ENCODE results near the gene RHOB.
"Not testable (repeated sequence)": the region's sequence is repeated elsewhere in the genome, so short reads cannot be mapped to it uniquely, and the experiment has no call there.

Gene RHOB

DNA sequence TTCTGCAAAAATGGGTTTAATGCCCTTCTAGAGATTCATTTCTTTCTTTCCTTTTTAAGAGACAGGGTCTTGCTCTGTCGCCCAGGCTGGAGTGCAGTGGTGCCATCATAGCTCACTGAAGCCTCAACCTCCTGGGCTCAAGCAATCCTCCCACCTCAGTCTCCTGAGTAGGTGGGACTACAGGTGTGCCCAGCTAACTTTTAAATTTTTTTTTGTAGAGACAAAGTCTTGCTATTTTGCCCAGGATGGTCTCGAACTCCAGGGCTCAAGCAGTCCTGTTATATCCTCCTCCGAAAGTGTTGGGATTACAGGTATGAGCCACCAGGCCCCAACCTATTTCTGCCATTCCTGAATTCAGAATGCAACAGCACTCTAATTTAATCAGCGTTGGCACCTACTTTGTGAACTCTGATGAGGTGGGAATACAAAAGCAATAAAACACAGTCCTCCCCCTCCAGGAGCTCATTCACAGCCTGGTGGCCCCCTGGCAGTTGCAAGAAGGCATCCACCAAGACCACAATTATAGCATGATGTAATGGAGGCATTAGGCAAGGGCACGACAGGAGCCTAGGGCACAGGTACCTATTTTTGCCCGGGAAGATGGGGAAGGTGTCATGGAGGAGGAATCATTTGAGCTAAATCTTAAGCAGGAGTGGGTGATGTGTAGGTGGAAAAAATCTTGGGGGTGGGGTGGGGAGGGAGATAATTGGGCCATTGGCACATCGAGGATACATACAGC is 5.1 kb downstream of the RHOB start:
- DNase-seq (ENCODE audit: low read depth in 2 of 2), result no peak

DNA sequence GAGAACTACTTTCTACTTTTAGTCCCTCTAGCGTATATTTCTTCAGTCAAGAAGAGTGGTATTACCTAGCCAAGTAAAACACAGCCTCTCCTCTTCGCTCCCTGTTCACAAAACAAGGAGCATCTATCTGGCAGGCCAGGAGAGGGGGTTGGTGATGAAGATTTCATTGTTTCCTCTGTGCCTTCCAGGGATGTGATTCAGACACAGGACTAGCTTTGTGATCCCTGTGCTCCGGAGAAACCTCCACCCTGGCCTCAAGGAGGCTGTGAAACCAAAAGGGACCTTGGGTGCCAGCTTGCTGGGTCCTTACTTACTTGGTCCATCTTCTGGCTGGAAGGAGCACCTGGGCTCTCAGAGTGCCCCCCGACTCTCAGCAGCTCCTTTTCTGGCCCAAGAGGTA is 5.7 kb downstream of the RHOB start:
- DNase-seq (ENCODE audit: low read depth in 2 of 2), result no peak

DNA sequence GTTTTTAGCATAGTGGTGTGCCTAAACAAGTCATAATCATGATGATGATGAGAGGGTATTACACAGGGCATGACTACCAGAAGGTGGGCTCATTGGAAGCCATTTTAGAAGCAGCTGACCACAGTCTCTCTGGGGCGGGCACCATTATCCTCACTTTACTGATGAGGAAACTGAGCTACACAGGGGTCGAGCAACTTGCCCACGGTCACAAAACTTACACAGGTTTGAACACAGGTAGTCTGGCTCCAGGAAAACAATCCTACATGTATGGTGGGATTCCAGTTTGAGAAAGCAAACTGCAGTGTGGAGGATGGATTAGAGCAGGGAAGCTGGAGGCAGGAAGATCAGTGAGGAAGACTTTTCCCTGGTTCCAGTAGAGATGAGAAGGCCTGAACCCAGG is 6.2 kb downstream of the RHOB start:
- DNase-seq (ENCODE audit: low read depth in 2 of 2), result no peak

DNA sequence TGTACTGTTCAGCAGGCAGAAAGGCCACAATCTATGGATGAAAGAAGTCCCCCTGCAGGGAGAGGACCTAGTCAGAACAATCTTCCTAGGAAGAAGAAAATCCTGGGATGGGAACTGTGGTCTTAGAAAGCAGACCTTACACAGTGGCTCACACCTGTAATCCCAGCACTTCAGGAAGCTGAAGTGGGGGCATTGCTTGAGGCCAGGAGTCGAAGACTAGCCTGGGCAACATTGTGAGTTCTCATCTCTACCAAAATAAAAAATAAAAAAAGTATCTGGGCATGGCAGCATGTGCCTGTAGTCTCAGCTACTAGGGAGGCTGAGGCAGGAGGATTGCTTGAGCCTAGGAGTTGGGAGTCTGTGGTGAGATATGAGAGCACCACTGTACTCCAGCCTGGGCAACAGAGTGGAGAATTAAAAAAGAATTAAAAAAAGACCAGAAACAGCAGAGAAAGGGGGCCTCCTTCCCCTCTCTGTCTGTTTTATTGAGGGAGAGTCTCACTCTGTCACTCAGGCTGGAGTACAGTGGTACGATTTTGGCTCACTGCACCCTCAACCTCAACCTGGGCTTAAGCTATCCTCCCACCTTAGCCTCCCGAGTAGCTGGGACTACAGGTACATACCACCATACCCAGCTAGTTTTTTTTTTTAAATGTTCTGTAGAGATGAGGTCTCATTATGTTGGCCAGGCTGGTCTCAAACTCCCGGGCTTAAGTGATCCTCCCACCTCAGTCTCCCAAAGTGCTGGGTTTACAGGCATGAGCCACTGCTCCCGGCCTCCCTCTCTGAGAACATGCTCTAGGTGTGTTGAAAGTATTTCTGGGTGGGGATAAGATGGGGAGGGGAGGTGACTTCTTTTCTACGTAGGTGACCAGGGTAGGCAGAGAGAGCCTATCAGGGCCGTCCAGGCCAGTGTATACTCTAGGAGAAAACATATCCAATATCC is 7.4 kb downstream of the RHOB start:
- DNase-seq (ENCODE audit: low read depth in 2 of 2), result no peak

DNA sequence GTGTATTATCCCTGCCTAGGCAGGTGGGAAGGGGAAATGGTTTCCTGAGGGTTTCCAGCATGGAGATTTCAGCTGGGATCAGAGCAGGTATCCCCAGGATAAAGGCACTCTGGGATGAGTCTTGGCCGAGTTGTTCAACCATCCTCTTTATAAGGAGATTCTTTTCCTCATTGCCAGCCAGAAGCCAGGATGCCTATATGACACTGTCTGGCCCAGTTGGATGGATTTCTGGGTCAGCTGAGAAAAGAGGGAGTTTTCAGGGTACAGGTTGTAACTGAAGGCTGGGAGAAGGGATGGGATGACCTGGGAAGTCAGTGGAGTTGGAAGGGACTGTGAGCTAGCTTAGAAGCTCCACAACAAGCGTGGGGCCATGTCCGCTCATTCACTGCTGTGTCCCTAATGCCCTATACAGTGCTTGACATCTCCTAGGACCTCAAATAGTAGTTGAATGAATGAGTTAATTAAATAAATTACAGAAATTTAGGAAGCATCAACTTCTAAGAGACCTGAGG is 8.3 kb downstream of the RHOB start:
- DNase-seq (ENCODE audit: low read depth in 2 of 2), result no peak

DNA sequence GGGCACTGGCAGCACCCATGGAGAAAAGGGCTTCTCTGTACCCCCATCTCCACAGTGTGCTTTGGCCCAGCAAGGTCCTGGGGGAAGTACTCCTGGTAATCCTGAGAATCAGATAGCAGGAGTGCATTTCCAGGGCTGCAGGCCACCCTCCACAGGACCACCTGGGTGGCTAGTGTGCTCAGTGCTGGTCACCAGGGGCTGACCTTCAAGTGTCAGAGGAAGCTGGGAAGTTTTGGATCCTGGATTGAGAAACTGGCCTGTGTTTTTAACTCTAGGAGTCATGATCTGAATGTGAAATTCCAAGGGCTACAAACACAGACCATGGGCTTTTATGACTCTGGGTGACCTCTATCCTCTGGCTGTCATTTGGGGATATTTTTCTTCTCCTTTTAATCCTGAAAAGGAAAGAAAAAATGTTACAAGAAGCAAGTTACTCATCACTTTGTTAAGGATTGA is 9.3 kb downstream of the RHOB start:
- DNase-seq (ENCODE audit: low read depth in 2 of 2), result no peak

DNA sequence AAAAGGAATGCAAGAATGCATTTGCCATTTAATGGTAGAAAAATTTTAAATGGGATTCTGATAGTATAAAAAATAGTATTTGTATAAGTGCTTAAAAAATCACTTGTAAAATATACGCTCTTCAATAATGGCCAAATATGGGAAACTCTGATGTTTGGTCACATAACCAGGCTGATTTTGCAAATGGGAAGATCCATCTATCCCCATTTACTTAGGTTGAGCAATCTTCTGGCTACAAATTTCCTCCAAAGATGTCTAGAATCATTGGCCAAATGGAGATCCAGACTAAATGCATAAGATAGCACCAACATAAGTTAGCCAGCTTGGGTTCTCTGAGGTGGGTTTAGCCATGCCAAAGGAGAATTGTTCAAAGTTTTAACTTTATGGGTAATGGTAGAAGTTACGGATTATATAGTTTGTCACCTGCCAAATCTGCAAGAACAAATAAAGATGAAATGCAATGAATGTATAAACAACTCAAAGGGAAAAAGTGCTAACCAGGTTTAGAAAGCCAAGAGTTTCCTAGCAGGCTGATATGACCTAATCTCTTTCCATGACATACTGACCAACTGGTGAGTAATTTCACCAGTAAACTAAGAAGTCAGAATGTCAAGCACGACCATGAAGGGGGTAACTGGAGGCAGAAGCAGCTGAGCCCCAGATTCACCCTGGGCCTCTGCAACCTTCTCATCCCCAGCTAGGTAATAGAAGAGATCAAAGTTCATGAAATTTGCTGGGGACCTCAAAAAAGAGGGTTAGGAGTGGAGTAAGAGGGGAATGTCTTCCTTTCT is 10.0 kb downstream of the RHOB start:
- DNase-seq (ENCODE audit: low read depth in 2 of 2), result peak; percentile 21 to 22

DNA sequence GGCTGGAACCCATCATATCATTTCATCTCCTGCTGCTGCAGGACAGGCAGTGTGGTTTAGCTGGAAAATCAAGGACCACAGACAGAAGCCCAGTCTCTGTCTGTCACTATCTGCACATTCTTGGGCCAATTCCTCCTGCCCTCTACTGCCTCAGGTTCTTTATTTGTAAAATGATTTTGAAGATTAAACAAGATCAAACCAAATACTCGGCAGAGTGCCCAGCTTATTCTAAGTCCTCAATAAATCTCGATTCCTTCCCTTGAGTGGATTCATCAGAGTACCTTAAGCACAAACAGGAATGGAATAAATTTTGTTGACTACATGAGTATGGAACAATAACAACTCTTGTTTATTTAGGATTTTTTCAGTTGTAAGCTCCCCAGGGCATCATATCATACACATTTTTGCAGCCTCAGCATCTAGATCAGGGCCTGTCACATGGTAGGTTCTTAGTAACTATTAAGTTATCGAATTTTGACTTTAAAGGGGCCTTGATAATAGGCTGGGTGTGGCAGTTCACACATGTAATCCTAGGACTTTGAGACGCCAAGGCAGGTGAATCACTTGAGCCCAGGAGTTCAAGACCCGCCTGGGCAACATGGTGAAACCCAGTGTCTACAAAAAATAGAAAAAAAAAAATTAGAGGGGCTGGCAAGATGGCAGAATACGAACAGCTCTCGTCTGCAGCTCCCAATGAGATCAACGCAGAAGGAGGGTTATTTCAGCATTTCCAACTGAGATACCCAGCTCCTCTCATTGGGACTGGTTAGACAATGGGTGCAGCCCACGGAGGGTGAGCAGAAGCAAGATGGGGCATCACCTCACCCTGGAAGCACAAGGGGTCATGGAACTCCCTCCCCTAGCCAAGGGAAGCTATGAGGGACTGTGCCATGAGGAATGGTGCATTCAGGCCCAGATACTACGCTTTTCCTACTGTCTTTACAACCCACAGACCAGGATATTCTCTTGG is 11.1 kb downstream of the RHOB start:
- no peak for DNase-seq (ENCODE audit: low read depth in 2 of 2)

DNA sequence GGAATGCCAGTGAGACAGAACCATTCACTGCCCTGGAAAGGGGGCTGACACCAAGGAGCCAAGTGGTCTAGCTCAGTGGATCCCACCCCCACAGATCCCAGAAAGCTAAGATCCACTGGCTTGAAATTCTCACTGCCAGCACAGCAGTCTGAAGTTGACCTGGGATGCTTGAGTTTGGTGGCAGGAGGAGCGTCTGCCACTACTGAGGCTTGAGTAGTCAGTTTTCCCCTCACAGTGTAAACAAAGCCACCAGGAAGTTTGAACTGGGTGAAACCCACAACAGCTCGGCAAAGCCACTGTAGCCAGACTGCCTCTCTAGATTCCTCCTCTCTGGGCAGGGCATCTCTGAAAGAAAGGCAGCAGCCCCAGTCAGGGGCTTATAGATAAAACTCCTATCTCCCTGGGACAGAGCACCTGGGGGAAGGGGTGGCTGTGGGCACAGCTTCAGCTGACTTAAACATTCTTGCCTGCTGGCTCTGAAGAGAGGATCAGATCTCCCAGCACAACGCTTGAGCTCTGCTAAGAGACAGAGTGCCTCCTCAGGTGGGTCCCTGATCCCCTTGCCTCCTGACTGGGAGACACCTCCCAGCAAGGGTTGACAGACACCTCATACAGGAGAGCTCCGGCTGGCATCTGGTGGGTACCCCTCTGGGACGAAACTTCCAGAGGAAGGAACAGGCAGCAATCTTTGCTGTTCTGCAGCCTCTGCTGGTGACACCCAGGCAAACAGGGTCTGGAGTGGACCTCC is 12.0 kb downstream of the RHOB start:
- not testable (repeated sequence) for DNase-seq (ENCODE audit: low read depth in 2 of 2)

DNA sequence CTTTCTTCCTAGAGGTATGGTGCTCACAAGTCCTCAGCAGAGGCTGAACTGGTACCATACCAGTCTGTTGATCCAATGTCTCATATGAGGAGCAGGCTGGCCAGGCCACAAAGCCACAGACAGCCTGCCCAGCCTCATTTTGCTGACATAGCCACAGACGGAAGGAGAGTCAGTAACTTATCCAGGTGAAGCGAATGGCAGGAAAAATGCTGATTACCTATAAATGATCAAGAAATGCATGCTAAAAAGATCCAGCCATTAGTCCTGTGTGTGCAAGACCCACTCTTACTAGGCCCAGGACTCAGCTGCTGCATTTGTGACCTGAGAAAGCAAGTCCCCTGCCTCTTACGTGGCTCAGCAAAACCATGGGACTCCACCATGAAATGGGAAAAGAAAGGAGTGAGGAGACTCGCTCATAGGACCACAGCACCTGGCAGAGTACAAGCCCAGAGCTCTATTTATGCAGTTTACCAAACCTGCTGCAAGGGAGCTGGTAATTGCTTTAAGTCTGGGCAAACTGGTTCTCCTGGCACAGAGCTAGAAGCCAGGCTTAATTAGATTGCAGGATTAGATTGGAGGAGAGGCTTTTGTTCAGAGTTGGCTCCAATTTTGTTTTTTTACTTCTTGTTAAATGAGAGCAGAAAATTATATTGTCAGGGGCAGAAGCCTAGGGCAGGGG is 19.0 kb downstream of the RHOB start:
- no peak for DNase-seq (ENCODE audit: low read depth in 2 of 2)

DNA sequence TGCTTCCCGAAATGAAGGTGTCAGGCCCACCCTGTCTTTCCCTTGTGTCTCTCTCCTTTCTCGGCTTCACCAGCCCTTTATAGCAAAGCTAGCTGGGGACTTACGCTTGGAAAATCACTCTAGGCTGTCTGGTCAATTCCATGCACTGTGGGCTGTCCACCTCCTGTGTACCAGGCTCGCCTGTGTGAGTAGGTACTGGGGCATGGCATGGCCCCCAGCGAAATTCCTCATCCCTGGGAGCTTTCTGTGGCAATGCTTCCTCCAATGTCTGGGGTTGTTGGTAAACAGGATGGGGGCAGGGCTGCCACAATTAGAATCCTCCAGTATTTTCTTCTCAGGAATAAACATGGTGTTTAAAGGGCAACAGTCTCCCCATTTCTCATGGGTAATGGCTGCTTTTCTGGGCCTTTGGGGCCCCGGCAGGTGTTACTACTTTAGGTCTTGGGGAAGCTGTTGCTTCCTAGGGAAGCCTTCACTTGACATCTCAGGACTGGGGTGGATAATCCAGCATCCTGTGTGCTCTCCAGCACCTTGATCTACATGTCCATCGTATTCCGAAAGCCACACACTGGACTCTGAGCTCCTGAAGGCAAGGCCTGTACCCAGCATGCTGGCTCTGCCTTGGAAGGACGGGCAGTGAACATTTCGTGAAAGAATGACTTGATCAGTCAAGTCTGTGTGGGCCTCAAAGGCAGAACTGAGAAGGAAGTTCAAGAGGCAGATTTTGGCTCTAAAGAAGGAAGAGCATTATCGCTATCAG is 21.1 kb downstream of the RHOB start:
- no peak for DNase-seq (ENCODE audit: low read depth in 2 of 2)

DNA sequence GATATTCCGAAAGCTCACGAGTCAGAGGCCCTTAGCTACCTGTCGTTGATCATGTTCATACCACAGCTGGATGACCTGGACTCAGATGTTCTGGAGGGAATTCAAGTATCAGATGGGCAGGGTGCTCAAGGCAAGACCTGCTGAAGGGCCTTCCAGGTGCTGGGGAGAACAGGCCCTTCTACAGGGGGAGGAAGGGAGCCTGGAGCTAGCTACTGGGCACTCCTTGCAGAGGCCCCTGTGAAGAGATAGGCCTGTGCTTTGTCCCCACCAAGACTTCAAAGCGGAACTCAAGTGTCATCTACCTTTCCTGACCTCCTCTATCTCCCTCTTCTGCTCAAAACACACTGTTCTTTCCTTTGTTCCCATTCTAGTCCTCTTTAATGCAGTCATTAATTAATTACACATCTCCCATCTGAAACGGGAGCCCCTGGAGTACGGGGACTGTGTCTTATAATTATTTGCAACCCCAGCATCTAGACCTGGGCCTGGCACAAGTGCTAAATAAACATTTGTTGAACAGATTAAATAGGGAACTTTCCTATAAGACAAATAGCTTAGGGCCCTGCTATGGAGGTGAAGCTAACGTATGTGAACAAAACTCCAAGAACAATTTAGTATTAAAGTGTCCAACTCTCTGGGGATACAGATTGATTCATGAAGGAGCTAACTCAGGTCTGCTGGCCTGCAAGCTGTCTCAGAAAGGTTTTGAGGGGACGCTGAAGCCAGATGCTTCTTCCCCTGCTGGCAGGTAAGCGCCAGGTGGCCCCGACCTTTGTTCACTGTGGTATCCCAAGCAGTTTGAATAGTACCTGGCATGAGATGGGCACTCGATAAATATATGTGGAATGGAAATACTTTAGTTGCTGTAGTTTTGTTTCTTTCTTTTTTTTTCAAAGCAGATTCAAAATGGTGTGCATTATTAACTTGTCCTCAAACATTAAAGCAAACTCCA is 22.0 kb downstream of the RHOB start:
- no peak for DNase-seq (ENCODE audit: low read depth in 2 of 2)

DNA sequence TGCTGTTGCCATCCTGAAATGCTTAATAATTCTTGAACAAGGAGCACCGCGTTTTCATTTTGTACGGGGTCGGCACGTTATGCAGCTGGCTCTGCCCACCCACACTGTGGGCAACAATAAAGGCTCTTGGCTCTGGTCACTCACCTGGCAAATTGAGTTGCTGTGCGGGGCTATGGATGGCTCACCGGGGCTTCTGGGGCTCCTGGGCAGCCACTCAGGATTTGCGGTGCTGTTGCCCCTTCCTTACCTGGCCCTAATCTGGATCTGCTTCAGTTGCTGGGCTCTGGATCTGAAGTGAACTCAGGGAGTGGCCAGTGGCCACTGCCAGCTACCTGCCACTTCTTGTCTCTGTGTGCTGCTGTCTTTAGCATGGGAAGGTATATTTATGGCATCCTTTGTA is 22.7 kb downstream of the RHOB start:
- DNase-seq (ENCODE audit: low read depth in 2 of 2), result no peak

DNA sequence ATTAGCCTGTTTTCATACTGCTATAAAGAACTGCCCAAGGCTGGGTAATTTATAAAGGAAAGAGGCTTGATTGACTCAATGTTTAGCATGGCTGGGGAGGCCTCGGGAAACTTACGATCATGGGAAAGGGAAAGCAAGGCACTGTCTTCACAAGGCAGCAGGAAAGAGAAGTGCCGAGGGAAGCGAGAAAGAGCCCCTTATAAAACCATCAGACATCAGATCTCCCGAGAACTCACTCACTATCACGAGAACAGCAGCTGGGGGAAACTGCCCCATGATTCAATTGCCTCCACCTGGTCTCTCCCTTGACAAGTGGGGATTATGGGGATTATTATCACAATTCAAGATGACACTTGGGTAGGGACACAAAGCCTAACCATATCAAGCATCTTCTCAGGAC is 23.3 kb downstream of the RHOB start:
- DNase-seq (ENCODE audit: low read depth in 2 of 2), result no peak

DNA sequence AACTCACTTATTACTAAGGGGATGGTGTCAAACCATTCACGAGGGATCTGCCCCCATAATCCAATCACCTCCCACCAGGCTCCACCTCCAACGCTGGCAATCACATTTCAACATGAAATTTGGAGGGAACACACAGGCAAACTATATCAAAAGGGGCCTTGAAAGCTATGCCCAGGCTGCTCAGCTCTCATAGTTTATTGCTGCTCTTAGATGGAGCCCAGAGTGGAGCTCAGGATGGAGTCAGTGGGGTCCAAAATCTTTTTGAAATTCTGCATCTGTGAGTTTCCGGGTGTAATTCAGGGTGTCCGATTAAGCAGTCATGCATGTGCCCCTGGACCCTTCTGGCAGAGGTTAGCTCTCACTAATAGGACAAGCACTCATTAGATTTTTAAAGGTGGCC is 24.3 kb downstream of the RHOB start:
- no peak for DNase-seq (ENCODE audit: low read depth in 2 of 2)

DNA sequence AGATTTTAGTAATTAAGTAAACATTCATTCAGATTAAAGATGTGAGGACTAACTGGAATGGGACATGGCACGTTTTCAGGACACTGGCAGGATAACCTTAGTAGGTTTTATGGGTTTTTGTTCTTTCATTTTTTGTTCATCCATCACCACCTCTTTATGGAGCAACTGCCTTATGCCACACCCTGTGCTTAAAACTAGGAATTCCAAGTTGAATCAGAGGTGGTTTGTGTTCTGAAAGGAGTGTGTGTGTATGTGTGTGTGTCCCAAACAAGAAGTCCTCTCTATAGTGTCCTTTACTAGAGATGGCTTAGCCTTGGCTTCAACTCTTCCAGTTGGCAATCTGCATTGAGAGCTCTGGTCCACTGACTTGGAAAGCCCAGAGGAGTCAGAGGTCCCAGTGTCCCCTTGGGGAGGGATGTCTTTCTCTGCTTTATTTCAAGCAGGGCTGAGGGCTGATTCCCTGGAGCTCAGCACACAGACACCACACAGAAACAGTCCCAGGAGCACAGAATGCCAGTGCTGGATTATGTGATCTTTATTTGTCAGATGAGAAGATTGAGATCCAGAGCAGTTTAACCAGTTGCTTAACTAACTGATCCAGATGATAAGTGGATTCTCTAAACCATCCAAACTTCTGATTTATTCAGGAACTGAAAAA is 25.2 kb downstream of the RHOB start:
- no peak for DNase-seq (ENCODE audit: low read depth in 2 of 2)

DNA sequence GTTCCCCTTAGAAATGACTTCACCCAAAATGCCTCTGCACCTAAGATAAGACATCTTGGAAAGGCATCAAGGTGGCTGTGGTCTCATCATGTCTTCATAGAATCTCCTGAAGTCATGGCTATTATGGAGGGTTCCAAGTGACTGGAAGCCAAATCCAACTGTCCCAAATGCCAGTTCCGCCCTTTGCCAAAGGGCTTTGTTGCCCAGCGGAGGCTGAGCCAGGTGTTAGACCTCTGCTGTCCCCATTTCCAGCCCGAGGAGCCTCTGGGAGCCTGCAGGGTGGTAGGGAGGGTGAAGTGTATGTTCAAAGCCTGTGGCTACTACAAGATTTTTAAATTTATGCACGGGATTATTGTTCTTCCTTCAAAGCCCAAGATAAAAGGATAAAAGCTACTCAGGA is 25.7 kb downstream of the RHOB start:
- DNase-seq (ENCODE audit: low read depth in 2 of 2), result no peak

Data from stimulated activated CD8-positive, alpha-beta memory T cell treated with anti-CD3 and anti-CD28 coated beads, Interleukin-15, amount 100 ng/mL, for 48 hours (primary cell).